Neutrophil (primary cell): ENCODE measurements around the gene ASIC4.

Experiments used
- H3K27ac ChIP-seq: fragments of 200-600 bp; sonication (generic); 2 replicates; pipeline ENCODE4 v1.5.1; 2016; ENCODE audit warnings: mild to moderate bottlenecking, moderate library complexity
- H3K27me3 ChIP-seq: fragments of 200-600 bp; sonication (generic); 2 replicates; pipeline ENCODE4 v1.6.0; 2016; ENCODE audit warnings: mild to moderate bottlenecking
- H3K36me3 ChIP-seq: fragments of 200-600 bp; sonication (generic); 2 replicates; pipeline ENCODE4 v1.5.1; 2017
- H3K4me1 ChIP-seq, 2 experiments: fragments of 200-600 bp in 1 of 2; sonication (generic) in 1 of 2; 1 replicate in 1 of 2; 2 replicates in 1 of 2; pipeline versions ENCODE4 v1.5.1 to v1.6.1; 2013 to 2016; ENCODE audit warnings: low read depth in 1 of 2, low read length in 1 of 2, mild to moderate bottlenecking in 1 of 2, moderate library complexity in 1 of 2; ENCODE audit not compliant: control insufficient read depth in 1 of 2, insufficient read depth in 1 of 2
- H3K4me3 ChIP-seq, 2 experiments: fragments of 200-600 bp in 1 of 2; sonication (generic) in 1 of 2; 1 replicate in 1 of 2; 2 replicates in 1 of 2; pipeline ENCODE4 v1.5.1; 2013 to 2016; ENCODE audit warnings: low read depth in 1 of 2, low read length in 1 of 2, mild to moderate bottlenecking in 1 of 2, moderate library complexity in 1 of 2
- H3K9me3 ChIP-seq: fragments of 200-600 bp; sonication (generic); 2 replicates; pipeline ENCODE4 v1.5.1; 2016
- CTCF ChIP-seq: fragments of 200-600 bp; sonication (generic); IDR thresholded peaks from 2 replicates; pipeline ENCODE4 v1.5.1; 2016; ENCODE audit warnings: antibody characterized with exemption

ASIC4 gene

DNA sequence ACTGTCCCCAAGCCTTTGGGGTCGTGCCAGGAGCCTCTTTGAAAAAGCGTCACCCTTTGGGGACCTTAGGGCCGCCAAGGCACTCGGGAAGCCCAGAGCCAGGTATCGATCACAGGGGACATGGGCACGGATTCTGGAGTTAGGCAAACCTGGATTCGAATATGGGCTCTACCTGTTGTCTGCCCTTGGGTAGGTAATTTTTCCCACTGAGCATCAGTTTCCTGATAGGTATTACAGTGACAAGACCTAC, 38.8 kb downstream of the ASIC4 start:
- Histone ChIP-seq H3K27ac (no peak overlapping the region), H3K4me1 (peaks cover 9 to 16% of the 10 kb centered on the region in 2 experiments), H3K9me3 (no peaks in the 10 kb centered on the region), H3K4me3 (no peak overlapping the region), H3K27me3 (peaks cover 83% of the 10 kb centered on the region), H3K36me3 (no peaks in the 10 kb centered on the region)
- TF ChIP-seq CTCF = no peak

GRCh38 chr2:219553463-219553963, 39.2 kb downstream of the ASIC4 start:
- Histone ChIP-seq H3K9me3 (no peaks in the 10 kb centered on the region), H3K4me1 (peaks cover 9 to 16% of the 10 kb centered on the region in 2 experiments), H3K27ac (no peak overlapping the region), H3K4me3 (no peak overlapping the region), H3K27me3 (peaks cover 78% of the 10 kb centered on the region), H3K36me3 (no peaks in the 10 kb centered on the region)
- TF ChIP-seq CTCF = no peak

DNA sequence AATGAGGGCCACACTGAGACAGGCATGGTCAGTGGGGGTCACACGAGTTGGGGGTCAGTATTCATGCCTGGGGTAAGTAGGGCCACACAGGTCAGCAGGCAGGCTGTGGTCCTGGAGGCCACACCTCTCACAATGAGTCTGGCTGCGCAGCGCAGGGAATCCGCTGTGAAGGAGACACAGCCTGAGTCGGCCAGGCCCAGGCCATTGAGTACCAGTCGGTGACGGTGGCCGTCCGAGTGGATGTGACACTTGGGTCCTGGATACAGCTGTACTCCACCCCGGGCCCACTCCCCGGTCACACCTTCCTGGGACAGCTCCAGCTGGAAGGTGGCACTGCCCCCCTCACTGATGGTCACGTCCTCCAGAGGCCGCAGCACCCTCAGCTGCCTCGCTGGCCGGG, 40.1 kb downstream of the ASIC4 start:
- Histone ChIP-seq H3K27me3 (peaks cover 70% of the 10 kb centered on the region), H3K4me1 (peaks cover 9 to 16% of the 10 kb centered on the region in 2 experiments), H3K4me3 (no peak overlapping the region), H3K36me3 (no peaks in the 10 kb centered on the region), H3K9me3 (no peaks in the 10 kb centered on the region), H3K27ac (no peak overlapping the region)
- TF ChIP-seq CTCF = no peak

GRCh38 chr2:219555956-219556355, 41.7 kb downstream of the ASIC4 start:
- no peak overlapping the region for H3K27ac ChIP-seq
- H3K36me3 ChIP-seq = no peaks in the 10 kb centered on the region
- H3K9me3 ChIP-seq = no peaks in the 10 kb centered on the region
- H3K27me3 ChIP-seq = peaks cover 54% of the 10 kb centered on the region
- TF ChIP-seq CTCF = no peak
- H3K4me1 ChIP-seq = peaks cover 9 to 16% of the 10 kb centered on the region in 2 experiments
- H3K4me3 ChIP-seq = no peak overlapping the region

- no peak for TF ChIP-seq CTCF
- H3K36me3 ChIP-seq = no peaks in the 10 kb centered on the region
- peaks cover 9 to 16% of the 10 kb centered on the region in 2 experiments for H3K4me1 ChIP-seq
- H3K9me3 ChIP-seq = no peaks in the 10 kb centered on the region
- no peak overlapping the region for H3K27ac ChIP-seq
- no peak overlapping the region for H3K4me3 ChIP-seq
- peaks cover 49% of the 10 kb centered on the region for H3K27me3 ChIP-seq
Measured at GRCh38 chr2:219556413-219556812, 42.1 kb downstream of the ASIC4 start.

GRCh38 chr2:219557320-219557719, 43.0 kb downstream of the ASIC4 start:
- no peak overlapping the region for H3K4me3 ChIP-seq
- no peak for TF ChIP-seq CTCF
- no peak overlapping the region for H3K27ac ChIP-seq
- peaks cover 5 to 7% of the 10 kb centered on the region in 2 experiments for H3K4me1 ChIP-seq
- H3K27me3 ChIP-seq = peaks cover 40% of the 10 kb centered on the region
- no peaks in the 10 kb centered on the region for H3K36me3 ChIP-seq
- H3K9me3 ChIP-seq = no peaks in the 10 kb centered on the region
